Endothelial cell of umbilical vein (primary cell): Measurements from ENCODE around the gene MGAT5.

Source experiments
- CTCF ChIP-seq, 2 donors: IDR thresholded peaks; 1 replicate in 1 of 2; 2 replicates in 1 of 2; pipeline ENCODE4 v1.5.1; 2011; ENCODE audit warnings: low read length in 2 of 2, mild to moderate bottlenecking in 2 of 2, moderate library complexity in 2 of 2, control low read depth in 1 of 2, inconsistent platforms in 1 of 2, low read depth in 1 of 2; ENCODE audit not compliant: insufficient read depth in 1 of 2; ENCODE audit errors: extremely low read depth in 1 of 2
- POLR2A ChIP-seq: IDR thresholded peaks from 2 replicates; pipeline ENCODE4 v1.6.1; 2012; ENCODE audit warnings: low read depth, mild to moderate bottlenecking, control low read depth, low read length

GRCh38 chr2:134405611-134406081 lies 151.8 kb downstream of the MGAT5 start:
- TF ChIP-seq CTCF (IDR thresholded peaks at IDR 0.05; ENCODE audit: extremely low read depth in 1 of 2, insufficient read depth in 1 of 2, low read depth in 1 of 2, low read length in 2 of 2) (no peak), POLR2A (no peak)
